T-helper 1 cell treated with Interleukin-12 subunit alpha and Interleukin-12 subunit beta and Interleukin-4 antibody, amounts not matched to agents 30 ng/mL and 1 ng/mL, for 36 hours (primary cell): ENCODE data around the gene METAP1. TPM values are rescaled to one million over a fixed set of nuclear protein-coding genes. Genes with fewer than 3 reads are reported as not detected.
"Not testable (repeated sequence)": the region's sequence is repeated elsewhere in the genome, so short reads cannot be mapped to it uniquely, and the experiment has no call there.

Experiments
- intact Hi-C: fragments of 100-400 bp; cut with micrococcal nuclease; formaldehyde crosslinking; loops from one replicate; pipeline ENCODE4 v1.15.1; 2024
- total RNA-seq: library from RNA; stranded (reverse); gene quantifications from 2 replicates; pipeline ENCODE4 v1.2.3, GENCODE V29; 2022

The METAP1 gene
- total RNA-seq, result 47.3 and 47.4 TPM in 2 replicates

DNA sequence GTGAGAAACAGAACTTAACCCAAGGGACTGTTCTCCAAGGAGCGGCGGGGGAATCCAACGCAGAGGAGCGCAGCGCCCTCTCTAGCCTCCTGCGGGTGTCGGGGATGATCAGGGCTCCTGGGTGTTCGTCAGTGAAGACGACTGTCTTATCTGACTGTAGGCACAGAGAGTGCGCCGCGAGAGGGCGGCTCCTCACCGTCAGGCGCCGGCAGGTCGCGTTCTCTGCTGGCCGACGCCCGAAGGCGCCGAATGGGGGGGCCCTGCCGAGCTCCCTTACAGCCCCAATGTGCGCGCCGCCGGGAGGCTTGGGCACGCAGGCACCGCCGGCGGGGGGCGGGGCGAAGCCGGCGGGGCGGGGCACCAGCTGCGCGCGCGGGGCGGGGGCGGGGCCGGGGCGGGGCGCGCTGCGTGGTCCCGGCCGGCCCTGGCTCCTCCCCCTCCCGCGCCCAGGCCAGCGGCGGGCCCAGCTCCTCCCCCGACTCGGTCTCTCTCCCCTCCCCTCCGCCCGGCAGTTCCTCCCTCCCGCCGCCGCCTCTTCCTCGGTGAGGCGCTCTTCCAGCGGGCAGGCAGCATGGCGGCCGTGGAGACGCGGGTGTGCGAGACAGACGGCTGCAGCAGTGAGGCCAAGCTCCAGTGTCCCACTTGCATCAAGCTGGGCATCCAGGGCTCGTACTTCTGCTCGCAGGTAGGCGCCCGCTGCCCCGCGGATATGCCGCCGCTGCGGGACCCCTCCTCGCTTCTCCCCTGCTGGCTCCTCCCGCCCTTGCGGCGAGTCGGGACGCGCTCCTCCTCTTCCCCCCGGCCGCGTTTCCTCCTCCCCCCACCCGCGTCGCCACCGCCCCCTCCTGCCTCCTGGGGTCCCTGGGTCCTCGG is at the start of gene METAP1:
TSS of gene METAP1 (plus strand) at position 539 of the 873 bp plus-strand sequence. CDS start at position 572, 33 bp downstream.
- intact Hi-C loops, result loop anchor here (1.0 to 5.0 kb wide), 23 partner anchors 34 to 954 kb away; partner anchors contain the start of genes ADH5, DAPP1, EIF4E and LAMTOR3

DNA sequence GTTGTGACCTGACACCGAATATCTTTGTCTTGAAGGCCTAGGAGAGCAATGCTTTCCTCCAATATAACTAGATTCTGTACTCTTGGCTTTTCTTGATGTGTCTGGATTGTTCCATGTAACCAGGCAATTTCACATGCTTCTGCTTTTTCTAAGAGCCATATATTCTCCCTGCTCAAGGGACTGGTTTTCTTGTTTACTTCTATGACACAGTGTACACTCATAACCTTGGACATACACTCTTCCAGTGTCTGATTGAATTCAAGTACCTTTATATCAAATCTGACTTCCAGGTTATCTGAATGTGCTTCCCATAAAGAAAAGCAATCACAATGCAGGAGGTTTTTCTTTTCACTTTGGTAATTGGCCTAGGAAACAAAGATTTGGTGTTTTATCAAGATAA is 49.2 kb upstream of the METAP1 start:
- intact Hi-C loops, result no loop called here

DNA sequence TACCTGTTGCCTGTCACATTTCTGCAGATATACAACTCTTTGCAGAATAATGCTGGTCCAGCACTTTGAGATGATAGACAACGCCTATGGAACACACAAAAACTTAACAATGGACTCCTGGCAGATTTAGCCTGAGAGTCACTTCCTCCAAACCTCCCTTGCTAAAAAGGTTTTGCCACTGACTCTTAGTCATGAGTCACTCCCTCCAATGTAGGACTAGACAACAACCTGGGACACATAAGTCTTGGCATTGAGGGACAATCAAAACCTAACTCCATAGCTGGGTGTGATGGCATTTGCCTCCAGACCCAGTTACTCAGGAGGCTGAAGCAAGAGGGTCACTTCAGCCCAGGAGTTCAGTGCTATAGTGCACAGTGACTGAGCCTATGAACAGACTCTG is 44.6 kb upstream of the METAP1 start:
- intact Hi-C loops, result no loop called here

DNA sequence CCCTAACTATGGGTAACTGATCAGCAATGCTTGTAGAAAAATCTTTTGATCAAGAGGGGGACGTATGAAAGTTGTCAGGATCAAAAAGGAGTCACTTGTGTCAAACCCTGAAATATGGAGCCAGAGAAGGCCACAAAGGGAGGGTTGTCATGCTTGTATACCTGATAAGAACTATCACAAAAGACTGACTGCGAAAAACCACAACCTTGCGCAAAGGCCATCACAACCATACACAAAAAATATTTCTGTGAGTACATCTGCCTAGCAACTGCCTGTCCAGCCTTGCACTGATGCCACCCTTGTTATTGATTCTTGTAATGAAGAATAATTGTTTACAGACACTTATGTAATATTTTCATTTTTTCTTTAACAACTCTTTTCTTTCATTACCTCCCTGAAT is 43.8 kb upstream of the METAP1 start:
- intact Hi-C loops, result no loop called here

DNA sequence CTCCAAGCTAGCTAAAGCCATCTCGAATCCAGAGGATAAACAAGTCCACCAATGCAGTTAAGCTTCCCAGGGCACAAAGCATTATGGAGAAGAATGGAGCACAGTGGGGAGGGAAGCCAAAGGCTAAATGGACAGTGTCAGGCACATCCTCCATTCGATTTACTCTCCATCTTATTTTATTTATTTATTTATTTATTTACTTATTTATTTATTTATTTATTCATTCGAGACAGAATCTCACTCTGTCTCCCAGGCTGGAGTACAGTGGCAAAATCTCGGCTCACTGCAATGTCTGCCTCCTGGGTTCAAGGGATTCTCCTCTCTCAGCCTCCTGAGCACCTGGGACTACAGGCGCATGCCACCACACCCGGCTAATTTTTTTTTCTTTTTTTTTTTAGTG is 40.3 kb upstream of the METAP1 start:
- intact Hi-C loops, result no loop called here

DNA sequence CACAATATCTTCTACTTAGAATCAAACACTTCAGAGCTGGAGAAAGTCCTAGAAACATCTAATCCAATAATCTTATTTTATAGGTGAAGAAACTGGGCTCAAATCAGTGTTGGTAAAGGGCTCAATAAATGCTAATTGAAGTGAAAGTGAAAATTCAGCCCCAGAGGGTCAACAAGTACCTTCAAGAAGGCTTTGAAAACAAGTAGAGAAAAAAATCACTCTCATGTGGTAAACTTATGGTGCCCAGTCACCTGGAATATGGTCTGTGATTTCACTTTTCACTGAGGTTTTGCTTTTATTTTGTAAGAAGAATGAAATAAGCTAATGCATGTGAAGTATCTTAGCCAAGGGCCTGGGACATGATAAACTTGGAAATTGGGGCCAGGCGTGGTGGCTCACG is 37.5 kb upstream of the METAP1 start:
- intact Hi-C loops, result no loop called here

DNA sequence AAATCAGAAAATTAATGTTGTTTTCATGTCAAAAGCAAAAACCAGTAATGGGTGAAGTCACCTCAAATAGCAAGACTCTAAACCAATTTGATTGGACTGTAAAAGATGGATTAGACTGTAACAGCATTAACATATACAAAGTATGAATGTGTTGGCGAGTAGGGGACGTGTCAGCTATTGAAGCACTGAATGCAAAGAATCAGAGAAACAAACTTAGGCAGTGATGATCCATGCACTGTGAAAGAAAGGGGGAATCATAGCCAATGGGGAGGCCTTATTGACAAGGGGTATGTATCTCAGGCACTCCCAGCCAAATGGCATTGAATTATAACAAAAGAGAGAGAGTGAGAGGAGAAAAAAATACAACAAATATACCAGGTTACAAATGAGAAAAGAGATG is 36.1 kb upstream of the METAP1 start:
- intact Hi-C loops, result no loop called here

DNA sequence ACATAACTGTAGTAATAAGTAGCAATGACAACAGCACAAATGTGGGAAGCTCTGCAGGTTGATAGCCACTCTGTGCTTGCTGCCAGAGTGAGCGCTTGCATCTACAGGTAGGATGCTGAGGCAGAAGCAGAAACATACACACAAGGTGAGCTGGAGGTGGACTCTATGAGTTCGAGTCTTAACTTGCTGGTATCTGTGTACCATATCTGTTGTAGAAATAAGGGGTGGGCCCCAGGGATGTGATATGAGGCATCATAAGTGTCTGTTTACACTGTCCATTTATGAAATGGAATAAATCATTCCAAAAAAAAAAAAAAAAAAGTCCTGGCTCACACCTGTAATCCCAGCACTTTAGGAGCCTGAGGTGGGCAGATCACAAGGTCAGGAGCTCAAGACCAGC is 33.8 kb upstream of the METAP1 start:
- intact Hi-C loops, result no loop called here

DNA sequence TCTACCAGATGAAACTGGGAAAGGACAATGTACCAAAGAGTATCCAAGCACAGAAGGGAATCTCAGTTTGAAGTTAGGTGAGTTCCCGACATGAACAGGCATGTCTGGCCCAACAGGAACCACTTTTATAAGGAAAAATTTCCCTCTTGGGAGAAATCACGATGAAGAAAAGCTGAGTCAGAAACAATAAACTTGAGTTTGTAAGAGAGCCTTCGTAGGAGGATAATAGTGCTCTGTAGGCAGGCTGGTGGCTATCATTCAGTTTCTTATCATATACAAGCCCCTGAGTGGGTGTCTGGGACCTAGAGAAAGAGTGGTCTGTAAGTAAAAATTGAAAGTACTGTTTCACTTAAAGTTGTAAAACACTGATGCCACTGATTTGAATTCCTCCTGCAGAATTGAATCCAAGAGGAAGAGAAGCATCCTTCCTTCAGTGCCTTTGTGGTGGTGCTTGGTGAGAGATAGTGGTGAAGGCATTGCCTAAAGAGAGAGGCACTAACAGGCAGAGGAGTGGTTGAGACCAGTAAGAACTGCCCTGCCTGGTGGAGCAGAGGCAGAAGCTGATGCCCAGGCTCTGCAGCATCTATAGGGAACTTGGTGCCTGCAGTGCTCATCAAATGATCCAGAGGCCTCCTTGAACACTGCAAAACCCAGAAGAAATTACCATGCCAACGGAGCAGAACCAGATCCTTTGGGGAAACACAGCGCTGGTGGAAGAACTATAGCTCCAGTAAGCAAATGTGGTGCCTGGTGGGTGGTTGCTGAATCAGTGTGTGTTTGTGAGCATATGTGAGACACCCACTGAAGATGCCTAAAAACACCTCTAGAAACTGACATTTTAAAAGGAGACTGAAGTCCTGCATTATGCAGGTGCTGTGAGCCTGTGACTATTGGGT is 31.7 kb upstream of the METAP1 start:
- intact Hi-C loops, result no loop called here

DNA sequence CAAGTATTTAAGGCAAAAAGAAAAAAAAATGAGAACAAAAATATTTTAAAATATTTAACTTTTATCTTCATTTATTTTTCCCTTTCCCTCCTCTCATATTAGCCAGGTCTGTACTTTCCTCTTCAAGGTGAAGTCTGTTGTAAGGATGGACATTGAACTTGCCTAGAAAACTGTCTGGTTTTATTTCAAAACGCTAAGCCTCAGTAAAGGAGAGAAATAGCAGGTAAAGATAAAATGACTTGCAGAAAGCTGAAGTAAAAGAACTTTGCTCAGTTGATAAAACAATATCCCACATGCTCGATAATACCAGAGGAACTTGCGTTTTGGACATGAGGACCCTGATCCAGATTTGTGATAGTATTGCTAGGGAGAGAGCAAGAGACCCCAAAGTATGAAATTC is 28.6 kb upstream of the METAP1 start:
- intact Hi-C loops, result no loop called here

DNA sequence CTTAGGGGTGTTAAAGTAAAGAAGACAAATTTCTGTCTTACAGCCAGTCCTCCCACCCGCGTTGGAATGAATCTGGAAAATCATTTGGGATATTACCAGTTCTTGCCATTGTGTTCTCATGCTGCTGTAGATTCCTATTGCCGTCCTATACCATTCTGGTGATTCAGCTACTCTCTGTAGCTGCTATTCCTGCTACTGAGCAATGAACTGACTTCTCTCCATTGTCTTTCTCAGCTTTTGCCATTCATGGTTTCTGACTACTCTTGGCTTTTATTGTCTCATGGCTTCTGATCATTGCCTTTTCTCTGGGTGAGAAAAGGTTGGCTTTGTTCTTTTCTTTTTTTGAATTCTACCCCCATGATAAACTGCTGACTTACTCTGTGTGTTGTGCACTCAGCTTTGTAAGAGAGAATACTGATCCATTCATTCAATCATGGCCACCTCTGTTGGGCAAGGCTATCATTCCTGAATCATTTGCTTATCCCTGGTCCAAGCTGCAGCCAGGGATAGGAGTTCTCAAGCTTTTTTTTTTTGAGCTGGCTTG is 27.7 kb upstream of the METAP1 start:
- intact Hi-C loops, result no loop called here

DNA sequence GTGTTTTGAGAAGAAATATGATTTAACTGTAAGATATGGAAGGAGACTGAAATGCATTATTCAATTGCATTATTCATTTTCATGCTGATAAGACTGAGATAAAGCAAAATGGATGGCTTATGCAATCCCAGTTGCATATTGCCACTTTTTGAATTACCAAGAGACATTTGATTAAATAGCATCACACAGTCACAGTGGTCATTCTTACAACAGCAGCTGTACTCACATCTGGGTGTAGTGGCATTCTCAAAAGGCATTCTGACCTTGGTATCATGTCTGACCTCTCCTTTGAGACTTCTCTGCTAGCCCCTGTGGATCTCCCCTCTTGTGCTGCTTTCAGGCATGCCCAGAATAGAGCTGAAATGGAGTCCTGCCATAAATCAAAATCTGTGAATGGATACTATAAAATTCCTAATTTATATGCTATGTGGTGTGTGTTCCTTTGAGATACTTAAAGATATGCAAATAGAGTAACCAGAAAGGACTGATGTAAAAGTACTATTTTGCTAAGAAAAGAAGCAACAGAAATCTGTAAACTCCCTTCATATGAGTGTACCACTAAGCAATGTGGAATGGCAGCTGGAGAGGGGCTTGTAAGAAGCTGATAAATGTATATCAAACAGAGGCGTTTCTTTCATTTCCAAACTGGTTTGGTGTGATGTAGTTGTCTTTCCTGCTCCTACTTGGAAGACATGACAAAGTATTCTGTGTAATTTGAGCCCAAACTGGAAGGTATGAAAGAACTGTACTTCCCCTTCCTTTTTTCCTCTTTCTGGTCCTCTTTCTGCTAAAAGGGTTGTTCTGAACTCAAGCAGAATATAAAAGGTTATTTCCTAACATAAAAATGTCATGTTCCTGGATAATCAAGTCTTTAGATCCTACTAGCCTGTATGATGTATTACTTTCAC is 25.4 kb upstream of the METAP1 start:
- intact Hi-C loops, result no loop called here

DNA sequence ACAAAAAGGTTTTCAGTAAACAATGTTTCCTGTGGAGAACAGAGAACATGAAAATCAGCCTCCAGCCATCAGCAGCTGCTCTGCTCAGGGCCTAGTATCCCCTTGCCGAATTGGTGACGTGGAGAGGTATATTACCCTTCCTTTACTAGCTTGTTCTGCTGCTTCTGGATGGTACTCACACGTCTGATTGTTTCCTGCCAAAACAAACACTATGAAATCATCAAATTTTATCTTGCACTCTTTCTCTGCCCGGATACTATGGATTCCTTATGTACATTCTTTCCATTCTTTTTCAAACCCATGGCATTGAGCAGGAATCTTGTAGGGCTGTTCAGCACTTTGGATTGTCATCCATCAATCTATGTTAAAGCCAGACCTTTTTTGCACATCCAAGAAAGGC is 18.8 kb upstream of the METAP1 start:
- intact Hi-C loops, result no loop called here

DNA sequence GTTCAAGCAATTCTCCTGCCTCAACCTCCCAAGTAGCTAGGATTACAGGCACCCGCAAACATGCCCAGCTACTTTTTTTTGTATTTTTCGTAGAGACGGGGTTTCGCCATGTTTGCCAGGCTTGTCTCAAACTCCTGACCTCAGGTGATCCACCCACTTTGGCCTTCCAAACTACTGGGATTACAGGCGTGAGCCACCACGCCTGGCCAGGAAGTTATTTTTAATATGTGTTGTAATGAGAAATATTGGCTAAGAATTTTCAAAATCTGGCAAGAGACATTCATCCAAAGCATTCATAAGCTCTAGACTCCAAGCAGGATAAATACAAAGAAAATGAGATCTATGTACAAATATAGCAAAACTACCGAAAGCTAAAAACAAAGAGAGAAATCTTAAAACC is 18.0 kb upstream of the METAP1 start:
- intact Hi-C loops, result no loop called here

DNA sequence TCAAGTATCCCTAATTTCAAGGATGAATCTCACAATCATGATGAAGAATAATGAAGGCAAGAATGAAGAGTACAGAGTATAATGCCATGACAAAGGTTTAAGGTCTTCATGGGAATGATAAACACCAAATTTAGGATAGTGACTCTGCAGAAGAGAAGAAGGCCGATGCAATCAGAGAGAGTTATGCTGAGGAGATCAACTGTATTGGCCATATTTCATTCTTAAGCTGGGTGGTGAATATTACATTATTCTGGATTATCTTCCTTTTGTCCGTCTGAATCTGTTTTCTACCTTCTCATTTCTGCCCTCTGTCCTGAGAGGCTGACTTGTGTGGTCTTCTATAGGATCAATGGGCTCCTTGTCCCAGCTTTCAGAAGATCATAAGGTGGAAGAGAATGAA is 7.8 kb upstream of the METAP1 start:
- intact Hi-C loops, result no loop called here

DNA sequence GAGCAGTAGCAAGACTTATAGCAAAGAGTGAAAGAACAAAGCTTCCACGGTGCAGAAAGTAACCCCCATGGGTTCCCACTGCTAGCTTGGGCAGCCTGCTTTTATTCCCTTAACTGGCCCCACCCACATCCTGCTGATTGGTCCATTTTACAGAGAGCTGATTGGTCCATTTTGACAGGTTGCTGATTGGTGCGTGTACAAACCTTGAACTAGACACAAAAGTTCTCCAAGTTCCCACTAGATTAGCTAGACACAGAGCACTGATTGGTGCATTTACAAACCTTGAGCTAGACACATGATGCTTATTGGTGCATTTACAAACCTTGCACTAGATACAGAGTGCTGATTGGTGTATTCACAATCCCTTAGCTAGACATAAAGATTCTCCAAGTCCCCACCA is 2.7 kb upstream of the METAP1 start:
- intact Hi-C loops, result not testable (repeated sequence)

DNA sequence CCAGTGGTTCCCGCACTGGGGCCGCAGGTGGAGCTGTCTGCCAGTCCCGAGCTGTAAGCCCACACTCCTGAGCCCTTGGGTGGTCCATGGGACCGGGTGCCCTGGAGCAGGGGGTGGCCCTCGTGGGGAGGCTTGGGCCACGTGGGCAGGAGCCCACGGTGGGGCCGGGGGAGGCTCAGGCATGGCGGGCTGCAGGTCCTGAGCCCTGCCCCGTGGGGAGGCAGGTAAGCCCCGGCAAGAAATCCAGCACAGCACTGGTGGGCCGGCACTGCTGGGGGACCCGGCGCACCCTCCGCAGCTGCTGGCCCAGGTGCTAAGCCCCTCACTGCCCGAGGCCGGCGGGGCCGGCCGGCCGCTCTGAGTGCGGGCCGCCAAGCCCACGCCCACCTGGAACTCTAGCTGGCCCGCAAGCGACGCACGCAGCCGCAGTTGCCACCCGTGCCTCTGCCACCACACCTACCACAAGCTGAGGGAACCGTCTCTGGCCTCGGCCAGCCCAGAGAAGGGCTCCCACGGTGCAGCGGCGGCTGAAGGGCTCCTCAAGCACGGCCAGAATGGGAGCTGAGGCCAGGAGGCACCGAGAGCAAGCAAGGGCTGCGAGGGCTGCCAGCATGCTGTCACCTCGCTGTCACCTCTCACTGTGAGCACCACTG is 2.0 kb upstream of the METAP1 start:
- intact Hi-C loops, result loop anchor here (2.0 kb wide), 4 partner anchors 547 to 901 kb away; partner anchors contain the start of genes DAPP1 and LAMTOR3

DNA sequence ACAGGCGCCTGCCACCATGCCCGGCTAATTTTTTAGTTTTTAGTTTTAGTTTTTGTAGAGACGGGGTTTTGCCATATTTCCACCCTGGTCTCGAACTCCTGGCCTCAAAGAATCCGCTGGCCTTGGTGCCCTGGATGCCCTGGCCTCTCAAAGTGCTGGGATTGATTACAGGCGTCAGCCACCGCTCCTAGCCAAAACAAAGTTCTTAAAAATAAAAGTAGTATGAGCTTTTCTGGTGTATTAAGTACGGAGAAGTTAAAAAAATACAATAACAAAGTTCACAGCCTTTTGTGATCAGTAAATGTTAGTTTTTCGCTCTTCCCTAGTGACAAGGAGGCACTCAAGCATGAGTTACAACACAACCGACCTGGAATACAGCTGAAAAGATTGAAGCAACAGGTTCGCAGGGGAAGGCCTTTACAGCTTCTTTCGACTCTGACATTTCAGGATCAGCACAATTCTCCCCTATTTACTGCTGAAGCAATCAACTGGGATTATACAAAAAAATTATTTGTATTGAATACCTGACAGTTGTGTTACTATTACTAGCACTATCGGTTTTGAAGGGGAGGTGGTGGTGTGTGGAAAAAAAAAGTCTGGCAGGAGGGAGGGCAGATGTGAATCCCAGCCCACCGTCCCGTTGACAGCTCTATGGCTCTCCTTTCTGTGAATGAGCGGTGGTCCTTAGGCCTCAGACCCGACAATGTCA is 893 bp upstream of the METAP1 start:
- intact Hi-C loops, result loop anchor here (1.0 to 5.0 kb wide), 22 partner anchors 35 to 955 kb away; partner anchors contain the start of genes ADH5, DAPP1, EIF4E and LAMTOR3

DNA sequence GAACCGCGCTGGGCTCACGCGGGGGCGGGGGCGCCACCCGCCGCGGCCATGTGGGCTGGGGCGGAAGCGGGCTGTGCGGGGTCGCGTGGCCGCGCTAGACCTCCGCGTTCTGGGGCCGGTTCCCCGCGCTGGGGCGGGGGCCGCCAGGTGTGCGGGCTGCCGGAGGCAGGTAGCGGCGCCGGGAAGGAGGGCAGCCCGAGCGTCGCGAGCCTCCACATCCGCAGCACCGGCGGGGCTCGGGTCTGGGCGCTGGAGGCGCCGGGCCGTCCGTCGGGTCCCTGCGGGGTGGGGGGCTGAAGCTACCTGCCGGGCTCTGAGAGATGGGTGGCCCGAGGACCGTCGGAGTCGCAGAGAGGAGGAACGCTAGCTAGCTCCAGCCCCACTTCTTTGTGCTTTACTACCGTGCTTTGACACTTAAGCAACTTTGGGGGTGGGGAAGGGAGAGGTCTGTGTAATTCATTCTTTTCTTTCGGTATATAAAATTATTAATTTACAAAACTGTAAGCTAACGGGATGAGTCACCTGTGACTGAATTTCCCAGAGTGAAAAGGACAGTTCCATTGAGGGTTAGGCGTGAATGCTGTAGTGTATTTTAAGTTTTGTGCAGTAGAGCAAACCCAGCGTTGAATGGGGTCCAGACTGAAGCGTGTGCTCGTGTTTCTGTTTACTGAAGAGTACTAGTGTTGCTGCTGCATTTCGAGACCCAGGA is 689 bp downstream of the METAP1 start:
- intact Hi-C loops, result loop anchor here (2.0 to 5.0 kb wide), 2 partner anchors 511 to 851 kb away; no protein-coding TSS in a partner anchor
